ENCODE measurements around the gene CNIH3.

GRCh38 chr1:224587051-224587450 lies 29.1 kb upstream of the CNIH3 start:
- TF ChIP-seq, protein P1, sequence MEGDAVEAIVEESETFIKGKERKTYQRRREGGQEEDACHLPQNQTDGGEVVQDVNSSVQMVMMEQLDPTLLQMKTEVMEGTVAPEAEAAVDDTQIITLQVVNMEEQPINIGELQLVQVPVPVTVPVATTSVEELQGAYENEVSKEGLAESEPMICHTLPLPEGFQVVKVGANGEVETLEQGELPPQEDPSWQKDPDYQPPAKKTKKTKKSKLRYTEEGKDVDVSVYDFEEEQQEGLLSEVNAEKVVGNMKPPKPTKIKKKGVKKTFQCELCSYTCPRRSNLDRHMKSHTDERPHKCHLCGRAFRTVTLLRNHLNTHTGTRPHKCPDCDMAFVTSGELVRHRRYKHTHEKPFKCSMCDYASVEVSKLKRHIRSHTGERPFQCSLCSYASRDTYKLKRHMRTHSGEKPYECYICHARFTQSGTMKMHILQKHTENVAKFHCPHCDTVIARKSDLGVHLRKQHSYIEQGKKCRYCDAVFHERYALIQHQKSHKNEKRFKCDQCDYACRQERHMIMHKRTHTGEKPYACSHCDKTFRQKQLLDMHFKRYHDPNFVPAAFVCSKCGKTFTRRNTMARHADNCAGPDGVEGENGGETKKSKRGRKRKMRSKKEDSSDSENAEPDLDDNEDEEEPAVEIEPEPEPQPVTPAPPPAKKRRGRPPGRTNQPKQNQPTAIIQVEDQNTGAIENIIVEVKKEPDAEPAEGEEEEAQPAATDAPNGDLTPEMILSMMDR (IDR thresholded peaks at IDR 0.05) = no peak
- TF ChIP-seq TCF7L2 (IDR thresholded peaks at IDR 0.05; ENCODE audit: low read depth, low read length) (no peak), SIN3A (IDR thresholded peaks at IDR 0.05; ENCODE audit: borderline replicate concordance, insufficient read depth, low read depth, low read length) (no peak), POLR2AphosphoS5 (IDR thresholded peaks at IDR 0.05; ENCODE audit: low read depth, low read length) (no peak)
- TF ChIP-seq, protein P2, sequence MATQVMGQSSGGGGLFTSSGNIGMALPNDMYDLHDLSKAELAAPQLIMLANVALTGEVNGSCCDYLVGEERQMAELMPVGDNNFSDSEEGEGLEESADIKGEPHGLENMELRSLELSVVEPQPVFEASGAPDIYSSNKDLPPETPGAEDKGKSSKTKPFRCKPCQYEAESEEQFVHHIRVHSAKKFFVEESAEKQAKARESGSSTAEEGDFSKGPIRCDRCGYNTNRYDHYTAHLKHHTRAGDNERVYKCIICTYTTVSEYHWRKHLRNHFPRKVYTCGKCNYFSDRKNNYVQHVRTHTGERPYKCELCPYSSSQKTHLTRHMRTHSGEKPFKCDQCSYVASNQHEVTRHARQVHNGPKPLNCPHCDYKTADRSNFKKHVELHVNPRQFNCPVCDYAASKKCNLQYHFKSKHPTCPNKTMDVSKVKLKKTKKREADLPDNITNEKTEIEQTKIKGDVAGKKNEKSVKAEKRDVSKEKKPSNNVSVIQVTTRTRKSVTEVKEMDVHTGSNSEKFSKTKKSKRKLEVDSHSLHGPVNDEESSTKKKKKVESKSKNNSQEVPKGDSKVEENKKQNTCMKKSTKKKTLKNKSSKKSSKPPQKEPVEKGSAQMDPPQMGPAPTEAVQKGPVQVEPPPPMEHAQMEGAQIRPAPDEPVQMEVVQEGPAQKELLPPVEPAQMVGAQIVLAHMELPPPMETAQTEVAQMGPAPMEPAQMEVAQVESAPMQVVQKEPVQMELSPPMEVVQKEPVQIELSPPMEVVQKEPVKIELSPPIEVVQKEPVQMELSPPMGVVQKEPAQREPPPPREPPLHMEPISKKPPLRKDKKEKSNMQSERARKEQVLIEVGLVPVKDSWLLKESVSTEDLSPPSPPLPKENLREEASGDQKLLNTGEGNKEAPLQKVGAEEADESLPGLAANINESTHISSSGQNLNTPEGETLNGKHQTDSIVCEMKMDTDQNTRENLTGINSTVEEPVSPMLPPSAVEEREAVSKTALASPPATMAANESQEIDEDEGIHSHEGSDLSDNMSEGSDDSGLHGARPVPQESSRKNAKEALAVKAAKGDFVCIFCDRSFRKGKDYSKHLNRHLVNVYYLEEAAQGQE (IDR thresholded peaks at IDR 0.05; ENCODE audit: insufficient read depth in 1 of 2, low read depth in 2 of 2, low read length in 1 of 2) = no peak
